HepG2 (cell line): ENCODE measurements around the gene ITK. TPM values are rescaled to one million over a fixed set of nuclear protein-coding genes. Genes with fewer than 3 reads are reported as not detected.
A peak's percentile ranks its signal among the peaks of the same experiment; 100 is the strongest.

Experiments used
- ARID4A ChIP-seq: sonication (generic); formaldehyde crosslinking; IDR thresholded peaks from 2 replicates; pipeline ENCODE4 v1.5.0; 2020; ENCODE audit warnings: mild to moderate bottlenecking, missing genetic modification reagents, borderline replicate concordance
- BHLHE40 ChIP-seq: IDR thresholded peaks from 2 replicates; pipeline ENCODE4 v1.6.1; 2011; ENCODE audit warnings: low read length, improper control_type of control experiment
- BRCA1 ChIP-seq: sonication (generic); formaldehyde crosslinking; IDR thresholded peaks from 2 replicates; pipeline ENCODE4 v1.4.0; 2020; ENCODE audit warnings: missing genetic modification reagents
- CEBPZ ChIP-seq: IDR thresholded peaks from 2 replicates; pipeline ENCODE4 v1.6.1; 2012; ENCODE audit warnings: low read length, improper control_type of control experiment
- KAT8 ChIP-seq: IDR thresholded peaks from 2 replicates; pipeline ENCODE4 v1.6.1; 2016; ENCODE audit warnings: missing genetic modification reagents, missing compliant biosample characterization
- MEIS1 ChIP-seq: sonication (generic); formaldehyde crosslinking; IDR thresholded peaks from 2 replicates; pipeline ENCODE4 v1.9.0; 2021; ENCODE audit warnings: mild to moderate bottlenecking, missing genetic modification reagents, moderate library complexity, borderline replicate concordance
- MTF2 ChIP-seq: sonication (generic); formaldehyde crosslinking; IDR thresholded peaks from 2 replicates; pipeline ENCODE4 v1.5.0; 2020; ENCODE audit warnings: missing genetic modification reagents, borderline replicate concordance
- NFAT5 ChIP-seq: sonication (generic); formaldehyde crosslinking; IDR thresholded peaks from 2 replicates; pipeline ENCODE4 v1.4.0; 2020; ENCODE audit warnings: missing genetic modification reagents
- NR2F1 ChIP-seq, 2 experiments: fragments of 450-650 bp in 1 of 2; formaldehyde crosslinking in 1 of 2; IDR thresholded peaks; 2 replicates each; pipeline versions ENCODE4 v1.5.0 to v1.6.1; 2016 to 2020; ENCODE audit warnings: mild to moderate bottlenecking in 1 of 2, missing compliant biosample characterization in 1 of 2, missing genetic modification reagents in 1 of 2, moderate library complexity in 1 of 2
- PCBP1 ChIP-seq: fragments of 200-400 bp; formaldehyde crosslinking; IDR thresholded peaks from 2 replicates; pipeline ENCODE4 v1.6.1; 2017; ENCODE audit warnings: mild to moderate bottlenecking, low read depth, low read length, borderline replicate concordance
- POLR2AphosphoS2 ChIP-seq: IDR thresholded peaks from 2 replicates; pipeline ENCODE4 v1.6.1; 2011; ENCODE audit warnings: low read depth, low read length, improper control_type of control experiment
- SETDB1 ChIP-seq: sonication (generic); formaldehyde crosslinking; IDR thresholded peaks from 2 replicates; pipeline ENCODE4 v1.5.1; 2020; ENCODE audit warnings: missing genetic modification reagents, mild to moderate bottlenecking, borderline replicate concordance
- THAP11 ChIP-seq: IDR thresholded peaks from 2 replicates; pipeline ENCODE4 v1.6.1; 2016; ENCODE audit warnings: missing biosample characterization, missing genetic modification reagents
- ZNF251 ChIP-seq: sonication (generic); formaldehyde crosslinking; IDR thresholded peaks from 2 replicates; pipeline ENCODE4 v1.9.0; 2021; ENCODE audit warnings: mild to moderate bottlenecking, missing genetic modification reagents
- ZNF441 ChIP-seq: sonication (generic); formaldehyde crosslinking; IDR thresholded peaks from 2 replicates; pipeline ENCODE4 v1.7.0; 2021; ENCODE audit warnings: missing genetic modification reagents, borderline replicate concordance
- ZNF605 ChIP-seq: sonication (generic); formaldehyde crosslinking; IDR thresholded peaks from 2 replicates; pipeline ENCODE4 v1.8.0; 2022; ENCODE audit warnings: mild to moderate bottlenecking, missing genetic modification reagents
- ZNF790 ChIP-seq: sonication (generic); formaldehyde crosslinking; IDR thresholded peaks from 2 replicates; pipeline ENCODE4 v1.8.0; 2022; ENCODE audit warnings: missing genetic modification reagents, mild to moderate bottlenecking, borderline replicate concordance
- polyA plus RNA-seq, 8 experiments: library from polyadenylated mRNA; depleted of rRNA in 3 of 8; stranded (reverse) in 7 of 8; unstranded in 1 of 8; fragments of >200 nt; fragmentation: Illumina TruSeq in 4 of 8; extraction: Trizol in 4 of 8; gene quantifications; 2 replicates each; pipeline versions ENCODE4 v1.2.1 to v1.2.3, GENCODE V29; 2011 to 2016; ENCODE audit warnings: low read depth in 4 of 8, missing spikeins in 1 of 8, mixed read lengths in 1 of 8; ENCODE audit not compliant: insufficient read depth in 1 of 8
- total RNA-seq, 5 experiments: library from RNA; depleted of rRNA; stranded (reverse); fragments of >200 nt; fragmentation: Illumina TruSeq; extraction: Trizol; gene quantifications; 2 replicates each; pipeline ENCODE4 v1.2.3, GENCODE V29; 2016; ENCODE audit warnings: low read depth in 1 of 5

Gene ITK
- total and polyA plus RNA-seq, 2 of the 13 experiments (the other 11 are each of a cell fraction or from before 2014, with no cell fraction given), result 0.01 TPM; not detected in 1

- no peak for TF ChIP-seq MTF2 (CRISPR knock-in tag)
- TF ChIP-seq ZNF251, result no peak
- no peak for TF ChIP-seq KAT8
- no peak for TF ChIP-seq NFAT5
- 0 out of 2 replicates have a peak, but pooled peaks have one; percentile 38 for TF ChIP-seq BRCA1 (CRISPR knock-in tag)
- no peak for TF ChIP-seq CEBPZ
- TF ChIP-seq PCBP1, result no peak
- no peak for TF ChIP-seq BHLHE40
- TF ChIP-seq NR2F1 (CRISPR knock-in tag; IDR thresholded peaks at IDR 0.05), result no peak
- TF ChIP-seq ZNF441 (CRISPR knock-in tag), result no peak
- no peak for TF ChIP-seq ZNF605
- TF ChIP-seq POLR2AphosphoS2, result no peak
- TF ChIP-seq ZNF790, result 0 out of 2 replicates have a peak, but pooled peaks have one; percentile 14
- TF ChIP-seq ARID4A (CRISPR knock-in tag), result no peak; the same call in 1 of the 2 replicates
- no peak for TF ChIP-seq MEIS1 (CRISPR knock-in tag)
- no peak for TF ChIP-seq THAP11 (CRISPR knock-in tag)
- TF ChIP-seq SETDB1 (CRISPR knock-in tag), result no peak
These were observed 85.2 kb downstream of the ITK start, which contains the start of gene CYFIP2 (continued) for GRCh38 chr5:157265714-157266285.
